PC-9 (cell line): ENCODE measurements around the gene RFTN2. TPM values are rescaled to one million over a fixed set of nuclear protein-coding genes. Genes with fewer than 3 reads are reported as not detected.
"Not testable (repeated sequence)": the region's sequence is repeated elsewhere in the genome, so short reads cannot be mapped to it uniquely, and the experiment has no call there.

Experiments
- BruUV-seq: library from RNA; stranded (reverse); fragments of 400-500 nt; replicated peaks from 2 replicates; lab custom pipeline; 2021; lab: Mats Ljungman, UMichigan
- CTCF ChIA-PET: fragments of 300-600 bp; sonication (Branson Sonifier 250); formaldehyde crosslinking; loops from one replicate; lab custom pipeline; 2022; ENCODE audit warnings: antibody characterized with exemption; lab: Charles Lee
- POLR2A ChIA-PET: fragments of 300-600 bp; sonication (Branson Sonifier 250); formaldehyde crosslinking; loops from one replicate; lab custom pipeline; 2022; ENCODE audit warnings: antibody characterized with exemption; ENCODE audit not compliant: unreplicated experiment; lab: Charles Lee
- DNase-seq, 2 experiments: peaks; one replicate each; pipeline versions ENCODE4 v3.0.0 to v3.0.0-alpha.2; 2015 to 2022; ENCODE audit warnings: mixed read lengths in 1 of 2
- H2AFZ ChIP-seq: fragments of 200-600 bp; sonication (generic); 2 replicates; pipeline ENCODE4 v1.8.1; 2017; ENCODE audit warnings: antibody characterized with exemption
- H3F3A ChIP-seq: fragments of 200-600 bp; sonication (generic); 2 replicates; pipeline ENCODE4 v1.8.1; 2017; ENCODE audit warnings: antibody characterized with exemption, mild to moderate bottlenecking, low read depth; ENCODE audit not compliant: insufficient read depth
- H3K27ac ChIP-seq: fragments of 200-600 bp; sonication (generic); 2 replicates; pipeline ENCODE4 v1.6.1; 2016; ENCODE audit warnings: mixed run types
- H3K27me3 ChIP-seq: fragments of 200-600 bp; sonication (generic); 2 replicates; pipeline ENCODE4 v1.6.1; 2016; ENCODE audit warnings: low read depth, mixed run types; ENCODE audit not compliant: insufficient read depth
- H3K36me3 ChIP-seq: fragments of 200-600 bp; sonication (generic); 2 replicates; pipeline ENCODE4 v1.6.1; 2016; ENCODE audit warnings: low read depth, mixed run types
- H3K4me1 ChIP-seq: fragments of 200-600 bp; sonication (generic); replicated peaks from 2 replicates; pipeline ENCODE4 v1.6.1; 2016; ENCODE audit warnings: mixed run types; ENCODE audit not compliant: insufficient read depth
- H3K4me2 ChIP-seq: fragments of 200-600 bp; sonication (generic); 2 replicates; pipeline ENCODE4 v1.6.1; 2017; ENCODE audit warnings: mixed run types
- H3K4me3 ChIP-seq: fragments of 200-600 bp; sonication (generic); 2 replicates; pipeline ENCODE4 v1.6.1; 2016; ENCODE audit warnings: mixed run types
- H3K79me2 ChIP-seq: fragments of 200-600 bp; sonication (generic); 2 replicates; pipeline ENCODE4 v1.6.1; 2017; ENCODE audit warnings: low read depth, mixed run types
- H3K9me2 ChIP-seq: fragments of 200-600 bp; sonication (generic); 2 replicates; pipeline ENCODE4 v1.8.1; 2017; ENCODE audit warnings: mild to moderate bottlenecking; ENCODE audit not compliant: insufficient read depth
- H3K9me3 ChIP-seq: fragments of 200-600 bp; sonication (generic); 2 replicates; pipeline ENCODE4 v1.8.1; 2016; ENCODE audit warnings: low read depth; ENCODE audit not compliant: insufficient read depth
- H4K20me1 ChIP-seq: fragments of 200-600 bp; sonication (generic); 2 replicates; pipeline ENCODE4 v1.8.1; 2017; ENCODE audit not compliant: insufficient read depth
- CTCF ChIP-seq: fragments of 200-600 bp; sonication (generic); conservative IDR thresholded peaks from 2 replicates; pipeline ENCODE4 v1.6.1; 2017; ENCODE audit warnings: mixed run types, antibody characterized with exemption, mild to moderate bottlenecking, moderate library complexity
- EZH2 ChIP-seq: fragments of 200-600 bp; sonication (generic); IDR thresholded peaks from 2 replicates; pipeline ENCODE4 v1.8.0; 2017; ENCODE audit warnings: antibody characterized with exemption, low read depth
- intact Hi-C: fragments of 100-400 bp; cut with micrococcal nuclease; formaldehyde crosslinking; loops from one replicate; pipeline ENCODE4 v1.10.0; 2022; ENCODE audit not compliant: unreplicated experiment
- total RNA-seq: library from RNA; stranded (reverse); gene quantifications from 2 replicates; pipeline ENCODE4 v1.2.3, GENCODE V29; 2021

The RFTN2 gene
- total RNA-seq, 1 experiment from 2014 or later = not detected

GRCh38 chr2:197657562-197657961 is 17.8 kb downstream of the RFTN2 start:
- no peaks in the 10 kb centered on the region for H3K9me3 ChIP-seq
- ChIA-PET POLR2A (no interaction called here), CTCF (no interaction called here)
- intact Hi-C loops = no loop called here
- no peaks in the 10 kb centered on the region for H3K9me2 ChIP-seq
- H3F3A ChIP-seq = no peaks in the 10 kb centered on the region
- no peak overlapping the region for H2AFZ ChIP-seq
- TF ChIP-seq CTCF = no peak
- no peak for TF ChIP-seq EZH2
- H3K27ac ChIP-seq = no peak overlapping the region
- H3K36me3 ChIP-seq = no peaks in the 10 kb centered on the region
- no peak for DNase-seq
- no TSS peak for BruUV-seq
- H3K27me3 ChIP-seq = no peaks in the 10 kb centered on the region
- H3K4me3 ChIP-seq = no peak overlapping the region
- no peaks in the 10 kb centered on the region for H3K79me2 ChIP-seq
- H3K4me1 ChIP-seq = no peaks in the 10 kb centered on the region
- H3K4me2 ChIP-seq = no peak overlapping the region
- H4K20me1 ChIP-seq = no peaks in the 10 kb centered on the region

DNA sequence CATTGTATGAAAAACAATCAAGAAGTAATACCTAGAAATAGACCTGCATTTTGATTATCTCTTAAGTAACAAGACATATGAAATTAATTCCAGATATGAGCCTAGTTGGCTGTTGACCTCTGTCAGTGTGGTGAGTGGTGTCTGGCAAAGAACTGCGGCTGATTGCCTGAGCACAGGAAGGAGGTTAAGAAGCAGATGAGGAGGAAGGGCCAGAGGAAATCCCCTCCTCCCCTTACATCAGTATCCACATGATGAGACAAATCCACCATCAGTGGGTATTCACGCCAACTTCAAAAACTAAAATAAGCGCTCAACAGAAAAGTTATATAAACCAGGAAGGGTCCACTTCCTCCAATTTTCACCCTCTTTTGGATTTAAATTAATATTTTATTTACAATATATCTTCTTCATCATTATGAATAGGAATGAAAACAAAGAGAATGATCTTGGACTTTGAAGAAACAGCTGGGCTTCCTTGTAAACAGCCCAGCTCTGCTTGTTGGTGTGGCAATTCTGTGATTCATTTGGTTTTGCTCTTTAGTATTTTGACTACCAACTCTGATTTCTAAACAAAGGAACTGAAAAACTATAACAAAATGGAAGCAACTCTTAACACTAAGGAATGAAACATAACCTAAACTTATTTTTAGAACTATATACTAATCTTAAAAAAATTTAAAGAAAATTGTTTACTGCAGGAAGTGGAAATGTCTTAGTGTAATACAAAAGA is 27.3 kb downstream of the RFTN2 start:
- H2AFZ ChIP-seq = no peak overlapping the region
- H3K9me3 ChIP-seq = no peaks in the 10 kb centered on the region
- DNase-seq = no peak
- no peak for TF ChIP-seq EZH2
- TF ChIP-seq CTCF = no peak
- intact Hi-C loops = no loop called here
- H4K20me1 ChIP-seq = no peaks in the 10 kb centered on the region
- H3K27ac ChIP-seq = no peak overlapping the region
- no TSS peak for BruUV-seq
- ChIA-PET POLR2A (no interaction called here), CTCF (no interaction called here)
- H3K27me3 ChIP-seq = no peaks in the 10 kb centered on the region
- no peaks in the 10 kb centered on the region for H3K36me3 ChIP-seq
- H3K4me1 ChIP-seq = no peaks in the 10 kb centered on the region
- no peaks in the 10 kb centered on the region; the same call in 1 of the 2 replicates for H3K9me2 ChIP-seq
- H3K79me2 ChIP-seq = no peaks in the 10 kb centered on the region
- no peak overlapping the region for H3K4me2 ChIP-seq
- H3F3A ChIP-seq = no peaks in the 10 kb centered on the region
- H3K4me3 ChIP-seq = no peak overlapping the region

GRCh38 chr2:197641666-197642065 is 33.7 kb downstream of the RFTN2 start:
- no peaks in the 10 kb centered on the region for H3K79me2 ChIP-seq
- DNase-seq = no peak
- intact Hi-C loops = no loop called here
- no peaks in the 10 kb centered on the region for H3K9me3 ChIP-seq
- ChIA-PET CTCF (no interaction called here), POLR2A (no interaction called here)
- H3K27ac ChIP-seq = no peak overlapping the region
- H3K4me1 ChIP-seq = no peaks in the 10 kb centered on the region
- H3K9me2 ChIP-seq = no peaks in the 10 kb centered on the region
- BruUV-seq = no TSS peak
- no peak overlapping the region for H3K4me2 ChIP-seq
- no peak overlapping the region for H3K4me3 ChIP-seq
- H3K36me3 ChIP-seq = no peaks in the 10 kb centered on the region
- H2AFZ ChIP-seq = no peak overlapping the region
- H4K20me1 ChIP-seq = no peaks in the 10 kb centered on the region
- no peaks in the 10 kb centered on the region for H3F3A ChIP-seq
- no peaks in the 10 kb centered on the region for H3K27me3 ChIP-seq
- TF ChIP-seq CTCF = no peak
- TF ChIP-seq EZH2 = no peak

GRCh38 chr2:197640571-197641122 is 34.7 kb downstream of the RFTN2 start:
- H3K4me1 ChIP-seq, H4K20me1 ChIP-seq, H3K9me2 ChIP-seq, H3K79me2 ChIP-seq, POLR2A ChIA-PET, H3K9me3 ChIP-seq, H3K27ac ChIP-seq, CTCF ChIA-PET, DNase-seq, H3K36me3 ChIP-seq, intact Hi-C loops, H3K27me3 ChIP-seq, H3K4me3 ChIP-seq, BruUV-seq, H2AFZ ChIP-seq, H3F3A ChIP-seq: not testable (repeated sequence)
- peak overlapping the region; percentile 43; the same call in 1 of the 2 replicates for H3K4me2 ChIP-seq
